OCI-LY3 (cell line): ENCODE results near the gene CD72.

ENCODE experiments used
- CTCF ChIP-seq: fragments of 200-600, 300-600 bp; sonication (generic); IDR thresholded peaks from 2 replicates; pipeline ENCODE4 v1.5.1; 2014; ENCODE audit warnings: antibody characterized with exemption, low read length, low read depth
- EZH2phosphoT487 ChIP-seq: fragments of 200-600 bp; shearing (Covaris generic); IDR thresholded peaks from 2 replicates; pipeline ENCODE4 v1.6.1; 2018; ENCODE audit warnings: antibody characterized with exemption, mixed run types, low read depth

DNA sequence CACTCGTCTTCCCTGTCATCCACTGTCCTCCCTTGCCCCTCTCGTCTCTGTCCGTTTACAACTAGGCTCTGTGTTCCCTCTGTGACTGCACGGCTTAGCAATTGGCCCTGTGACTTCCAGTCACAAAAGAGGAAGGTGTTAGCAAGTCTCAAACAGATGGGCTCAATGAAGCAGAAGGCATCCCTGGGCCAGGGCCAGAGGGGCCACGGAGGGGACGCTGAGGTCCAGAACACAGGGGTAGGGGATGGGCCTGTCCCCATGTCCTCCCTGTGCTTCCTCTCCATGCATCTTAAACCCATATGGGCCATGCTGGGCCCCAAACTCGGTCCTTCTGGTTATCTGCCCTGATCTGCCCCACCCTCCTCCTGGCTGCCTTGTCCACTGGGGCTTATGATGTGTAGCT, at the start of gene CD72:
- no peak for TF ChIP-seq CTCF
- TF ChIP-seq EZH2phosphoT487, result no peak
